Astrocyte (in vitro differentiated cells and primary cell): ENCODE data around the gene DMTF1. TPM values are rescaled to one million over a fixed set of nuclear protein-coding genes. Genes with fewer than 3 reads are reported as not detected.

ENCODE experiments used
- DNase-seq: peaks from one replicate; pipeline ENCODE4 v3.0.0-alpha.2; 2010; ENCODE audit warnings: low read depth
- FAIRE-seq: peaks from 2 replicates; lab custom pipeline; 2011; peaks lifted over from hg19 to GRCh38; lab: Jason Lieb, UNC
- H2AFZ ChIP-seq: 2 replicates; pipeline ENCODE4 v1.6.0; 2012; ENCODE audit warnings: low read depth, low read length, inconsistent platforms
- H3K27ac ChIP-seq: 2 replicates; pipeline ENCODE4 v1.5.1; 2011; ENCODE audit warnings: low read depth, low read length, inconsistent platforms
- H3K27me3 ChIP-seq: 2 replicates; pipeline ENCODE4 v1.6.0; 2011; ENCODE audit warnings: low read length, inconsistent platforms; ENCODE audit not compliant: insufficient read depth
- H3K36me3 ChIP-seq: 2 replicates; pipeline ENCODE4 v1.5.1; 2011; ENCODE audit warnings: low read length, inconsistent platforms; ENCODE audit not compliant: insufficient read depth
- H3K4me1 ChIP-seq: 2 replicates; pipeline ENCODE4 v1.5.1; 2011; ENCODE audit warnings: low read length, inconsistent platforms; ENCODE audit not compliant: insufficient read depth
- H3K4me2 ChIP-seq: 2 replicates; pipeline ENCODE4 v1.6.0; 2012; ENCODE audit warnings: low read length, inconsistent platforms
- H3K4me3 ChIP-seq: 2 replicates; pipeline ENCODE4 v1.5.1; 2011; ENCODE audit warnings: low read depth, mild to moderate bottlenecking, low read length, inconsistent platforms; ENCODE audit not compliant: insufficient read depth
- H3K79me2 ChIP-seq: 2 replicates; pipeline ENCODE4 v1.6.0; 2012; ENCODE audit warnings: mild to moderate bottlenecking, low read length, inconsistent platforms; ENCODE audit not compliant: insufficient read depth
- H3K9ac ChIP-seq: 2 replicates; pipeline ENCODE4 v1.6.0; 2012; ENCODE audit warnings: mild to moderate bottlenecking, low read length, inconsistent platforms
- H3K9me3 ChIP-seq: 2 replicates; pipeline ENCODE4 v1.5.1; 2012; ENCODE audit warnings: low read depth, mild to moderate bottlenecking, low read length, inconsistent platforms; ENCODE audit not compliant: insufficient read depth
- H4K20me1 ChIP-seq: 2 replicates; pipeline ENCODE4 v1.6.0; 2012; ENCODE audit warnings: low read length, inconsistent platforms; ENCODE audit not compliant: insufficient read depth
- H3K27ac Mint-ChIP-seq: one replicate; pipeline ENCODE4 v1.8.0; 2021; ENCODE audit warnings: mild to moderate bottlenecking, mixed read lengths; ENCODE audit not compliant: unreplicated experiment
- H3K27me3 Mint-ChIP-seq: one replicate; pipeline ENCODE4 v1.8.0; 2021; ENCODE audit warnings: low read depth, mixed read lengths; ENCODE audit not compliant: unreplicated experiment
- H3K36me3 Mint-ChIP-seq: one replicate; pipeline ENCODE4 v1.8.0; 2021; ENCODE audit warnings: low read depth, mixed read lengths; ENCODE audit not compliant: unreplicated experiment
- H3K4me1 Mint-ChIP-seq: one replicate; pipeline ENCODE4 v1.8.0; 2021; ENCODE audit warnings: low read depth, mixed read lengths; ENCODE audit not compliant: unreplicated experiment
- H3K4me3 Mint-ChIP-seq: one replicate; pipeline ENCODE4 v1.8.0; 2021; ENCODE audit warnings: mild to moderate bottlenecking, moderate library complexity, mixed read lengths; ENCODE audit not compliant: unreplicated experiment
- H3K9me3 Mint-ChIP-seq: one replicate; pipeline ENCODE4 v1.8.0; 2021; ENCODE audit warnings: mild to moderate bottlenecking, mixed read lengths; ENCODE audit not compliant: unreplicated experiment
- EZH2 ChIP-seq: IDR thresholded peaks from 2 replicates; pipeline ENCODE4 v1.6.1; 2012; ENCODE audit warnings: mild to moderate bottlenecking, low read length, inconsistent platforms; ENCODE audit not compliant: insufficient read depth
- total RNA-seq: library from RNA; stranded (reverse); gene quantifications from 2 replicates; pipeline ENCODE4 v1.2.1, GENCODE V29; 2021
- TF ChIP-seq, protein P1 (sequence below): IDR thresholded peaks from 2 replicates; pipeline ENCODE4 v1.5.1; 2011; ENCODE audit warnings: low read depth, mild to moderate bottlenecking, inconsistent platforms, low read length, moderate library complexity; ENCODE audit not compliant: insufficient read depth

The DMTF1 gene
- total RNA-seq, 1 donor from 2014 or later: 89.2 TPM

DNA sequence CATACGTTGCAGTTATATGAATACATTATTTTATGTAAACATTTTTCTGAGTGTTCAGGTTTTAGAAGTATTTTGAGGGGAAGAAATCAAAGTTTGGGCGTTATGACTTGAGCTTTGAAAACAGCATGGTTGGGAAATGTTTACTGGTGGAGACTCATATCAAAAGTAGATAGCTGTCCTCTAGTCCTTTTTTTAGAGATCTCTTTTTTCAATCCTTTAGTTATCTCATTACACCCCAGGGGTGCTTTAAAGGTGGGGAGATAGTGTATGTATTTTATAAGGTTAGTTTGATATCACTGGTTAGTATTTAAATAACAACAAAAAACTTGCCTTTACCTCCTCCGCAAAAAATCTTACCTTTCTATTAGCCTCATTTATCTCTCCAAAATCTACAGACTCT, 2.3 kb downstream of the DMTF1 start:
- H3K9ac ChIP-seq: peak overlapping the region; percentile 99
- peaks cover 52% of the 10 kb centered on the region for H4K20me1 ChIP-seq
- H3K9me3 ChIP-seq: no peaks in the 10 kb centered on the region
- no peak for TF ChIP-seq EZH2
- TF ChIP-seq, protein P1, sequence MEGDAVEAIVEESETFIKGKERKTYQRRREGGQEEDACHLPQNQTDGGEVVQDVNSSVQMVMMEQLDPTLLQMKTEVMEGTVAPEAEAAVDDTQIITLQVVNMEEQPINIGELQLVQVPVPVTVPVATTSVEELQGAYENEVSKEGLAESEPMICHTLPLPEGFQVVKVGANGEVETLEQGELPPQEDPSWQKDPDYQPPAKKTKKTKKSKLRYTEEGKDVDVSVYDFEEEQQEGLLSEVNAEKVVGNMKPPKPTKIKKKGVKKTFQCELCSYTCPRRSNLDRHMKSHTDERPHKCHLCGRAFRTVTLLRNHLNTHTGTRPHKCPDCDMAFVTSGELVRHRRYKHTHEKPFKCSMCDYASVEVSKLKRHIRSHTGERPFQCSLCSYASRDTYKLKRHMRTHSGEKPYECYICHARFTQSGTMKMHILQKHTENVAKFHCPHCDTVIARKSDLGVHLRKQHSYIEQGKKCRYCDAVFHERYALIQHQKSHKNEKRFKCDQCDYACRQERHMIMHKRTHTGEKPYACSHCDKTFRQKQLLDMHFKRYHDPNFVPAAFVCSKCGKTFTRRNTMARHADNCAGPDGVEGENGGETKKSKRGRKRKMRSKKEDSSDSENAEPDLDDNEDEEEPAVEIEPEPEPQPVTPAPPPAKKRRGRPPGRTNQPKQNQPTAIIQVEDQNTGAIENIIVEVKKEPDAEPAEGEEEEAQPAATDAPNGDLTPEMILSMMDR: no peak
- H3K4me3 ChIP-seq: peak overlapping the region; percentile 87
- H3K4me1 Mint-ChIP-seq: peaks cover 26% of the 10 kb centered on the region
- H3K27ac ChIP-seq: peak overlapping the region; percentile 87
- no peaks in the 10 kb centered on the region for H3K27me3 ChIP-seq
- no peaks in the 10 kb centered on the region for H3K9me3 Mint-ChIP-seq
- H3K27ac Mint-ChIP-seq: peak overlapping the region; percentile 10
- FAIRE-seq (no peak), DNase-seq (no peak)
- no peak overlapping the region for H2AFZ ChIP-seq
- H3K36me3 Mint-ChIP-seq: peaks cover 2% of the 10 kb centered on the region
- H3K4me1 ChIP-seq: peaks cover 18% of the 10 kb centered on the region
- H3K27me3 Mint-ChIP-seq: no peaks in the 10 kb centered on the region
- peak overlapping the region; percentile 89 for H3K4me2 ChIP-seq
- no peaks in the 10 kb centered on the region for H3K36me3 ChIP-seq
- peaks cover 67% of the 10 kb centered on the region for H3K79me2 ChIP-seq
- peak overlapping the region; percentile 99 for H3K4me3 Mint-ChIP-seq

DNA sequence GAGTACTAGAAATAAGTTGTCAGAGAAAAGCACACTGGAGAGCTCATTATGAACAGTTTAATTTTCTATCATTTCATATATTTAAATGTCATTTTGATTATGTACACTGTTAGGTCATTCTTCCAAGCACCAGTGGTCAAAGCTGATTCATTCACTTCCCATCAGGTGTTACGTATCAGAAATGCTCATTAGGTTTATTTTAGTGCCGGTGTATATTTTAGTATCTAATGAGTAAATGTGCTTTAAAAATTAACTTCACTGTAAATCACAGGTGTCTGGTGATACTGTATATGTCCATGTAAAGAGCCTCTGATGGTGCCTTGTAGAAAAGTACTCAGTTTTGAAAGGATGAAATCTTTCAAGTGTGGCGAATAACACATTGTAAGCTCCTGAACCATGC, 3.5 kb downstream of the DMTF1 start:
- no peaks in the 10 kb centered on the region for H3K27me3 Mint-ChIP-seq
- Histone ChIP-seq H3K79me2 (peaks cover 79% of the 10 kb centered on the region), H4K20me1 (peaks cover 63% of the 10 kb centered on the region), H3K9me3 (no peaks in the 10 kb centered on the region), H2AFZ (no peak overlapping the region), H3K9ac (peak overlapping the region; percentile 30), H3K27me3 (no peaks in the 10 kb centered on the region), H3K4me1 (peaks cover 18% of the 10 kb centered on the region), H3K36me3 (no peaks in the 10 kb centered on the region), H3K27ac (peak overlapping the region; percentile 58), H3K4me3 (no peak overlapping the region), H3K4me2 (peak overlapping the region; percentile 89)
- FAIRE-seq: no peak
- H3K27ac Mint-ChIP-seq: no peak overlapping the region
- peaks cover 2% of the 10 kb centered on the region for H3K36me3 Mint-ChIP-seq
- peaks cover 26% of the 10 kb centered on the region for H3K4me1 Mint-ChIP-seq
- TF ChIP-seq, protein P1: no peak
- no peak for TF ChIP-seq EZH2
- H3K9me3 Mint-ChIP-seq: no peaks in the 10 kb centered on the region
- peak; percentile 14 for DNase-seq
- H3K4me3 Mint-ChIP-seq: peak overlapping the region; percentile 99

DNA sequence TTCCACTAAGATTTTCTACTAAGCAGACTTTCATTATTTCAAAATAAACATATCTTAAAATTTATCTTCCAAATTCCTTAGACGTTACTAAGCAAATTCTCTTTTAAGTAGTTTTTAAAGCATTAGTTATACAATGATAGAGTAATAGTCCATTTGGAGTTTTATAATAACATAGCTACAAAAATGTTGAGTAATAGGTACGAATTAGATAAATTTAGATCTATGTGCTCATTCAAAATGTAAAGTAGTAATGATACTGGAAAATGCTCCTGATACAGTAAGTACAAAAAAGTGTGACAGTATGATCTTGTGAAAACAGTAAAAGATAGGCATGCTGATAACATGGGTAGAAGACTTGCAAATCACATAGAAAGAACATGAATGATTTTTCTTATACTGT, 4.5 kb downstream of the DMTF1 start:
- no peaks in the 10 kb centered on the region for H3K36me3 ChIP-seq
- no peak overlapping the region for H2AFZ ChIP-seq

More for the DNA sequence above, 4.5 kb downstream of the DMTF1 start:
- Histone ChIP-seq H3K79me2 (peaks cover 88% of the 10 kb centered on the region), H3K27me3 (no peaks in the 10 kb centered on the region), H3K4me3 (no peak overlapping the region), H3K4me1 (peaks cover 18% of the 10 kb centered on the region), H3K4me2 (peak overlapping the region; percentile 89), H4K20me1 (peaks cover 67% of the 10 kb centered on the region), H3K9ac (no peak overlapping the region), H3K27ac (peak overlapping the region; percentile 58), H3K9me3 (no peaks in the 10 kb centered on the region)
- FAIRE-seq (peak; percentile 5), DNase-seq (peak; percentile 45)
- peaks cover 26% of the 10 kb centered on the region for H3K4me1 Mint-ChIP-seq
- H3K27me3 Mint-ChIP-seq: no peaks in the 10 kb centered on the region
- H3K9me3 Mint-ChIP-seq: no peaks in the 10 kb centered on the region
- H3K27ac Mint-ChIP-seq: no peak overlapping the region
- H3K4me3 Mint-ChIP-seq: peak overlapping the region; percentile 48
- peaks cover 2% of the 10 kb centered on the region for H3K36me3 Mint-ChIP-seq
- TF ChIP-seq, protein P1: no peak
- TF ChIP-seq EZH2: no peak
